ENCODE results near the gene MYO3A. TPM values are rescaled to one million over a fixed set of nuclear protein-coding genes. Genes with fewer than 3 reads are reported as not detected.

The MYO3A gene
- not detected for total RNA-seq (2013)
- polyA plus RNA-seq (not detected), polyA minus RNA-seq (not detected in 2 replicates), total RNA-seq (0 to 5.7 (median 0.08) reads per million in 11 experiments)

DNA sequence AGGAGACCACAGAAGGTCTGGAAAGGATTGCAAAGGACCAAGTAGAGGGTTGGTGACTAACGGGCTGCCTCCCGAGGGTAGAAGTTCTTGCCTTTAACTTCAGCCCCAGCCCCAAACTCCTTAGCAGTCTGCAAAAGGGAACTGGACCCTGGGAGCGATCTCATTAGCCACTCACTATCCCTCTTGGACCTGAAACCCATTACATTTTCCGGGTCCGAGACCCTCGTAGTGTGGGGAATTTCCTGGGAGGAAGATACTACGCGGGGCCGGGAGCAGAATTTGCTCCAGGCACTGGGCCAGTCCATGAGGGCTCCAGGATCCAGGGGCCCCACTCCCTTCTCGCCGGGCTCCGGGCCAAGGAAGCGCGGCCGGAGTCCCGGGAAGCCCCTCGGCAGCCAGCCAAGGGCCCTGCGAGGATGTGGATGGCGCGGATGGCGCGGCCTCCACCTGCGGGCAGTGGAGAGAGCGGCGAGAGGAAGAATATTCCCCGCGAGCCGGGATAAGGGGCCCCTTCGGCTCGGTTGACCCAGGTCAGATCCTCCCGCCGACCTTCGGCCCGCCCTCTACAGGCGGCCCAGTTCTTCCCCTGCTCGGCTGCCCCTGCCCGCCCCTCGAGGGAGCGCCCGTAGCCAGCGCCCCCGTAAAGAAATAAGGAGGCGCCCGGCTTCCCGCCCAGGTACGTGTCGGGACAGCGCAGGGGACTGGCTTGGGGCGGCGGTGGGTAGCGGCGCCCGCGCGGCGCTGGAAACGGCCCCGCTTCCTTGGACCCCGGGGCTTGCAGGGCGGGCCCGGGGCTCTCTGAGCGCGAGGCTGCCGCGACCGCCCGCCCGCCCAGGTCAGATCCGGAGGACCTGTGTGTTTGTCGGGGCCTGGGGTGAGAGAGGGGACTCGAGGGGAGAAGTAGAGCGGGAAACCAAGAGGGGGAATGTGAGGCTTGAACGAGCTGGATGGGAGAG lies at the start of gene MYO3A:
TSS of gene MYO3A (plus strand) at position 577 of the 956 bp plus-strand sequence. CDS start 17,882 bp downstream, outside the sequence.
- DNase-seq, result no peak
- H3K4me3 ChIP-seq (replicated peaks in 1 of 3; ENCODE audit: low read depth in 2 of 3, low read length in 3 of 3), result no peak within 1 kb of the TSS

More for the DNA sequence above, at the start of gene MYO3A:
- H3K27me3 ChIP-seq (ENCODE audit: control insufficient read depth in 2 of 2, insufficient read depth in 2 of 2, low read length in 2 of 2), result peaks cover 31 to 60% of the 10 kb centered on the region in 2 donors
- H3K9me3 ChIP-seq (replicated peaks in 1 of 2; ENCODE audit: control insufficient read depth in 1 of 2, insufficient read depth in 1 of 2, low read length in 2 of 2), result peaks cover 0 to 13% of the 10 kb centered on the region in 2 donors
- peaks cover 0 to 3% of the 10 kb centered on the region in 2 donors for H3K36me3 Mint-ChIP-seq
- H3K4me1 Mint-ChIP-seq, result peaks cover 7% of the 10 kb centered on the region
- H3K9ac ChIP-seq (ENCODE audit: insufficient read depth, low read length, poor library complexity, severe bottlenecking), result no peak within 1 kb of the TSS
- no peak within 1 kb of the TSS for H3K27ac ChIP-seq (ENCODE audit: low read depth in 1 of 2, low read length in 2 of 2)
- peak within 1 kb of the TSS; percentile 52 for H2AFZ ChIP-seq (ENCODE audit: insufficient read depth, low read depth, low read length, poor library complexity, severe bottlenecking)
- H3K79me2 ChIP-seq (ENCODE audit: insufficient read depth, low read length), result no peaks in the 10 kb centered on the region
- peaks cover 0 to 10% (median 5%) of the 10 kb centered on the region in 7 donors for H3K9me3 Mint-ChIP-seq
- TF ChIP-seq CTCF (IDR thresholded peaks at IDR 0.05), result no peak
- peaks cover 43 to 66% (median 44%) of the 10 kb centered on the region in 3 donors for H3K27me3 Mint-ChIP-seq (ENCODE audit: low read depth in 3 of 3)
- no peaks in the 10 kb centered on the region for H4K20me1 ChIP-seq (ENCODE audit: insufficient read depth, low read length)
- peak within 1 kb of the TSS; percentile 52 to 90 for H3K4me3 Mint-ChIP-seq
- H3K4me1 ChIP-seq (ENCODE audit: control insufficient read depth in 1 of 2, insufficient read depth in 2 of 2, low read length in 2 of 2), result no peaks in the 10 kb centered on the region
- H3K27ac Mint-ChIP-seq, result no peak within 1 kb of the TSS
- H3K36me3 ChIP-seq (replicated peaks in 1 of 2; ENCODE audit: control insufficient read depth in 1 of 2, insufficient read depth in 2 of 2, low read length in 2 of 2), result no peaks in the 10 kb centered on the region
- H3K4me2 ChIP-seq (replicated peaks; ENCODE audit: extremely low read depth, low read length, poor library complexity, severe bottlenecking), result peak within 1 kb of the TSS; percentile 12
- intact Hi-C loops (cut with micrococcal nuclease), result no loop called here
- WGBS (ENCODE audit: insufficient coverage), result 4% methylated on average over 67 of the region's 73 CpGs
